ENCODE measurements around the gene SGIP1.

DNA sequence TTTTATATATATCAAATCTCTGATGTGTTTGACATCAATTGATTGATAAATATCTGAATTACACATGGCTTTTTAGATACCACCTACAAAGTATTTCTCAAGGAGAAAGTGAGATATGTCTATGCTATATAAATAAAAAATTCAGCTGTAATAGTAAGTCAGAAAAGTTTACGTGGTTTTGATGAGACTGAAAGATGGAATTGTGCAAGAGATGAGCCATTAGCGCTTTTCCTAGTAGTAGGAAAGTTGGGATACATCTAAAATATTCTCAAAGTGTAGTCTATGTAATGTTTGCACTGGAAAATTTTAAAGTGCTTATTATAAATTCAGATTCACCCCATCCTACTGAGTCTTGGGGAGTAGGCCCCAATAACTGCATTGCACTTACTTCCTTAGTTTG is 49.1 kb downstream of the SGIP1 start:
- TF ChIP-seq, protein P1, sequence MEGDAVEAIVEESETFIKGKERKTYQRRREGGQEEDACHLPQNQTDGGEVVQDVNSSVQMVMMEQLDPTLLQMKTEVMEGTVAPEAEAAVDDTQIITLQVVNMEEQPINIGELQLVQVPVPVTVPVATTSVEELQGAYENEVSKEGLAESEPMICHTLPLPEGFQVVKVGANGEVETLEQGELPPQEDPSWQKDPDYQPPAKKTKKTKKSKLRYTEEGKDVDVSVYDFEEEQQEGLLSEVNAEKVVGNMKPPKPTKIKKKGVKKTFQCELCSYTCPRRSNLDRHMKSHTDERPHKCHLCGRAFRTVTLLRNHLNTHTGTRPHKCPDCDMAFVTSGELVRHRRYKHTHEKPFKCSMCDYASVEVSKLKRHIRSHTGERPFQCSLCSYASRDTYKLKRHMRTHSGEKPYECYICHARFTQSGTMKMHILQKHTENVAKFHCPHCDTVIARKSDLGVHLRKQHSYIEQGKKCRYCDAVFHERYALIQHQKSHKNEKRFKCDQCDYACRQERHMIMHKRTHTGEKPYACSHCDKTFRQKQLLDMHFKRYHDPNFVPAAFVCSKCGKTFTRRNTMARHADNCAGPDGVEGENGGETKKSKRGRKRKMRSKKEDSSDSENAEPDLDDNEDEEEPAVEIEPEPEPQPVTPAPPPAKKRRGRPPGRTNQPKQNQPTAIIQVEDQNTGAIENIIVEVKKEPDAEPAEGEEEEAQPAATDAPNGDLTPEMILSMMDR (conservative IDR thresholded peaks at IDR 0.05; ENCODE audit: low read depth, low read length): no peak
- no peak for TF ChIP-seq EZH2 (IDR thresholded peaks at IDR 0.05; ENCODE audit: low read length, unreplicated experiment)

All from PC-3 (cell line).